SK-N-MC (cell line): ENCODE results near the gene KLHL7.
"Not testable (repeated sequence)": the region's sequence is repeated elsewhere in the genome, so short reads cannot be mapped to it uniquely, and the experiment has no call there.

Source experiments
- DNase-seq: peaks from one replicate; pipeline ENCODE4 v3.0.0-alpha.2; 2011; ENCODE audit warnings: low read depth, low spot score
- H3K27ac ChIP-seq: fragments of 200-600 bp; sonication (generic); 2 replicates; pipeline ENCODE4 v1.5.1; 2016; ENCODE audit warnings: mixed run types
- H3K36me3 ChIP-seq: fragments of 200-600 bp; sonication (generic); 2 replicates; pipeline ENCODE4 v1.6.1; 2017; ENCODE audit warnings: antibody characterized with exemption, low read length, mixed read lengths; ENCODE audit not compliant: insufficient read depth
- H3K4me3 ChIP-seq: fragments of 200-600 bp; sonication (generic); 2 replicates; pipeline ENCODE4 v1.5.1; 2016
- H3K9ac ChIP-seq: fragments of 200-600 bp; sonication (generic); 2 replicates; pipeline ENCODE4 v1.8.0; 2017; ENCODE audit warnings: mixed run types, mixed read lengths; ENCODE audit not compliant: insufficient read length
- H3K9me3 ChIP-seq: fragments of 200-600 bp; sonication (generic); 2 replicates; pipeline ENCODE4 v1.6.1; 2017; ENCODE audit warnings: low read depth, mild to moderate bottlenecking, antibody characterized with exemption, low read length, moderate library complexity, mixed read lengths
- EZH2 ChIP-seq: fragments of 200-600 bp; sonication (generic); IDR thresholded peaks from one replicate; pipeline ENCODE4 v1.6.1; 2017; ENCODE audit warnings: antibody characterized with exemption
- FOXP2 ChIP-seq: optimal IDR thresholded peaks from 2 replicates; pipeline ENCODE3; 2011; ENCODE audit warnings: mild to moderate bottlenecking, moderate library complexity; ENCODE audit not compliant: insufficient read depth; ENCODE audit errors: extremely low read length, control extremely low read depth
- POLR2AphosphoS5 ChIP-seq: IDR thresholded peaks from 2 replicates; pipeline ENCODE4 v1.6.1; 2012; ENCODE audit warnings: mild to moderate bottlenecking, low read depth, low read length, borderline replicate concordance

KLHL7 gene

DNA sequence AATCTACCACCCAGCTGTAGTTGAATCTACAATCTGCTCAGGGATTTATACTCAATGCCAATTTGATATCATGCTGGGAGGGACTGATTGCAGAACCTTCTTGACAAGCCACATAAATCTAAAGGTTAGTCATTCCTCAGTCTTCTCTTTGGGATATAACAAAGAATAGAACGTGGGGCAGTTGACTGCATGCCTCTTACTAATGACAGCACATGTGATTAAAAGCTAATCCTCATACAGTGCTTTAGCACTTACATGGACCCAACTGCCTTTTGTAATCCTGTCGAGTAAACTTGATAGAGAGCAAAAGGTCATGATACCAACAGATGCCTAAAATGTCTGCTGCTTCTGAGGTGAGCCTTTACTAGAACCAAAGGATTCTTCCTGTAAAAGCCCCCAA is 12.3 kb downstream of the KLHL7 start:
- no peaks in the 10 kb centered on the region for H3K36me3 ChIP-seq
- DNase-seq = no peak
- H3K9ac ChIP-seq = no peak overlapping the region
- no peak overlapping the region for H3K4me3 ChIP-seq
- no peak for TF ChIP-seq FOXP2
- no peak for TF ChIP-seq POLR2AphosphoS5
- TF ChIP-seq EZH2 = no peak
- H3K9me3 ChIP-seq = no peaks in the 10 kb centered on the region
- no peak overlapping the region for H3K27ac ChIP-seq

DNA sequence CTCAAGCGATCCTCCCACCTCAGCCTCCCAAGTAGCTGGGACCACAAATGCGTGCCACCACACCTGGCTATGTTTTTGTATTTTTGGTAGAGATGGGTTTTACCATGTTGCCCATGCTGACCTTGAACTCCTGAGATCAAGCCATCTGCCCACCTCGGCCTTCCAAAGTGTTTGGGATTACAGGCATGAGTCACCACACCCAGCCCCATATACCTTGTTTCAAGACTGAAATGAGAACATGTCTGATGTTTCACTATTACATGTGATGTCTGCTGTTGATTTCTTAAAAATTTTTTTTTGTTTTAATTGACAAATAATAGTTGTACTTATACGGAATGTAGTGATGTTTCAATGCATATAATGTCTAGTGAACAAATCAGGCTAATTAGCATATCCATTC is 14.5 kb downstream of the KLHL7 start:
- DNase-seq = no peak
- H3K9me3 ChIP-seq = no peaks in the 10 kb centered on the region

DNA sequence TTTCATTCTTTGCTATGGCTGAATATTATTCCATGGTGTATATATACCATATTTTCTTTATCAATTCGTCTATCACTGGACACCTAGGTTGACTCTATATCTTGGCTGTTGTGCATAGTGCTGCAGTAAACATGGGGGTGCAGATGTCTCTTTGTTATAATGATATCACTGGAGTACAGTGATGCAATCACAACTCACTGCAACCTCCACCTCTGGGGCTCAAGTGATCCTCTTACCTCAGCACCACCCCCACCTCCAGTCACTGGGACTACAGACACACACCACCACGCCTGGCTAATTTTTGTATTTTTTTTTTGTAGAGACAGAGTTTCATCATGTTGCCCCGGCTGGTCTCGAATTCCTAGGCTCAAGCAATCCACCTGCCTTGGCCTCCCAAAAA is 15.6 kb downstream of the KLHL7 start:
- Histone ChIP-seq H3K27ac (no peak overlapping the region), H3K9ac (no peak overlapping the region), H3K36me3 (peaks cover 13% of the 10 kb centered on the region), H3K9me3 (no peaks in the 10 kb centered on the region), H3K4me3 (no peak overlapping the region)
- TF ChIP-seq POLR2AphosphoS5 (no peak), EZH2 (no peak), FOXP2 (no peak)
- DNase-seq = no peak

More for the DNA sequence above, 14.5 kb downstream of the KLHL7 start:
- Histone ChIP-seq H3K4me3 (no peak overlapping the region), H3K9ac (no peak overlapping the region), H3K27ac (no peak overlapping the region), H3K36me3 (peaks cover 5% of the 10 kb centered on the region; the same call in 1 of the 2 replicates)
- TF ChIP-seq FOXP2 = no peak
- no peak for TF ChIP-seq EZH2
- no peak for TF ChIP-seq POLR2AphosphoS5

DNA sequence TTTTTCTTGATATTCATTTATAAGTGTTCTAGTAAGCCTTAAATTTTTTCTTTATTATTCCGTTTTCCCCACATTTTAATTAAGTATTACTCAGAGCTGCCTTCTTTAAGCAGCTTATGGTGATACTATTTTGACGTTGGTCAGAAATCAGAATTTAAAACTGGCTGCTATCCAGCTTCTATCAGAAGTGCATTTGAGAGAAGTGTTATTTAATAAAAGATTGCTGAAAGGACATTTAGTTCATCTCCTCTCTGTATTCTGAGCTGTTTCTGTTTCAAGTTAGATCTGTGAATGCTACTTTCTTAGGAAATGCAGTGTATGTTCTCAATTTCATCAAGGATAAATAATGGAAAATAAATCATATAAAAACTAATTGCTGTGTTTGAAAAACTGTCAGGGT is 17.4 kb downstream of the KLHL7 start:
- Histone ChIP-seq H3K9me3 (no peaks in the 10 kb centered on the region), H3K4me3 (no peak overlapping the region), H3K36me3 (peaks cover 27% of the 10 kb centered on the region), H3K9ac (no peak overlapping the region), H3K27ac (no peak overlapping the region)
- no peak for DNase-seq
- TF ChIP-seq POLR2AphosphoS5 = no peak

DNA sequence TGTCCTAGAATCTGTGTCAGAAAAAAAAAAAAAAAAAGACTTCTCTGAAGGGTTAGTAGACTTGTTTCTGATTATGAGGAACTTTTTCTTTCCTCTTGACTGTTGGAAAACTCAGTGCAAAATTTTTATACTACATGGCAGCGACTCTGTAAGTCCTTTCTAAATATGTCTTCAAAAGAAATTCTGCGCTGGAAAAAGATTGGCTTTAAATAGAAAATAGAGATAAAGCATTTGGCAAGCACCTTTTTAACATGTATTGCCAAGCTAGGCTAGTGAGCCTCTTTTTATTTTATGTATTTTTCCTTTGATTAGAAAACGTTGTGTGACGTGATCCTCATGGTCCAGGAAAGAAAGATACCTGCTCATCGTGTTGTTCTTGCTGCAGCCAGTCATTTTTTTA is 17.9 kb downstream of the KLHL7 start:
- H3K9me3 ChIP-seq = no peaks in the 10 kb centered on the region
- DNase-seq = no peak
- TF ChIP-seq FOXP2 = no peak
- TF ChIP-seq POLR2AphosphoS5 = no peak
- TF ChIP-seq EZH2 = no peak
- no peak overlapping the region for H3K4me3 ChIP-seq
- peaks cover 32% of the 10 kb centered on the region for H3K36me3 ChIP-seq
- no peak overlapping the region for H3K27ac ChIP-seq
- H3K9ac ChIP-seq = no peak overlapping the region

DNA sequence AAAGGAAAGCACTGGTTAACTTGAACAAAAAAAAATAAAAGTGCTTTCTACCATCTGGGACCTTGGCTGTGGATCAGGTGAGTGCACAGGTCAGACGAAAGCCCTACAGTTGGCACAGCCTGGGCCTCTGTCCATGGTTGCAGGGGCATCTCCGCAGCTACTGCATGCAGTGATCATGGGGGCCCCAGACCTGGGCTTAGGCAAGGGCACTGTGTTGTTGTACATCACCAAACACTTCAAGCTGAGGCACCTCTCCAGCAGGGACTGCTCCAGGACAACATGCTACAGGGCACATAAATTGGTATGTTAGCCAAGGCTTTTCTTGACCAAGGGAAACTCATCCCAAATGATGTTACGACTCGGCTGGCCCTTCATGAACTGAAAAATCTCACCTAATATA is 23.5 kb downstream of the KLHL7 start:
- Histone ChIP-seq H3K36me3 (peaks cover 39% of the 10 kb centered on the region), H3K27ac (no peak overlapping the region), H3K9me3 (no peaks in the 10 kb centered on the region), H3K4me3 (no peak overlapping the region), H3K9ac (no peak overlapping the region)
- DNase-seq = no peak
- TF ChIP-seq POLR2AphosphoS5 = no peak
- TF ChIP-seq FOXP2 = no peak
- no peak for TF ChIP-seq EZH2

DNA sequence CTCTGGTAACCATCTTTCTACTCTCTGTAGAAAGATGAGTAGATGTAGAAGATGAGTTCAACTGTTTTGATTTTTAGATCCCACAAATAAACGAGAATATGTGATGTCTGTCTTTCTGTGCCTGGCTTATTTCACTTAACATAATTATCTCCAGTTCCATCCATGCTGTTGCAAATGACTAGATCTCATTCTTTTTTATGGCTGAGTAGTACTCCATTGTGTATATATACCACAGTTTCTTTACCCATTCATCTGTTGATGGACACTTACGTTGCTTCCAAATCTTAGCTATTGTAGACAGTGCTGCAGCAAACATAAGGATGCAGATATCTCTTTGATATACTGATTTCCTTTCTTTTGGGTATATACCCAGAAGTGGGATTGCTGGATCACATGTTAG is 26.2 kb downstream of the KLHL7 start:
- not testable (repeated sequence) for DNase-seq, H3K9me3 ChIP-seq, H3K9ac ChIP-seq, H3K27ac ChIP-seq, H3K4me3 ChIP-seq
- H3K36me3 ChIP-seq = peaks cover 21% of the 10 kb centered on the region; the same call in 1 of the 2 replicates

DNA sequence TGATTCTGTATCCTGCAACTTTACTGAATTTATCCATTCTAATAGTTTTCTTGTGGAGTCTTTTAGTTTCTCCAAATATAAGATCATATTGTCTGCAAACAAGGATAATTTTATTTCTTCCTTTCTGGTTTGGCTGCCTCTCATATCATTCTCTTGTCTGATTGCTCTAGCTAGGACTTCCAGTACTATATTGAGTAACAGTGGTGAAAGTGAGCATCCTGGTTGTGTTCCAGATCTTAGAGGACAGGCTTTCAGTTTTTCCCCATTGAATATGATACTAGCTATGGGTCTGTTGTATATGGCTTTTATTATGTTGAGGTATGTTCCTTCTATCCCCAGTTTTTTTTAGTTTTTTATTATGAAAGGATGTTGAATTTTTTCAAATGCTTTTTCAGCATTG is 28.2 kb downstream of the KLHL7 start:
- no peaks in the 10 kb centered on the region for H3K9me3 ChIP-seq
- TF ChIP-seq POLR2AphosphoS5 = no peak
- no peak for TF ChIP-seq EZH2
- TF ChIP-seq FOXP2 = no peak
- peaks cover 4% of the 10 kb centered on the region; the same call in 1 of the 2 replicates for H3K36me3 ChIP-seq
- no peak overlapping the region for H3K9ac ChIP-seq
- H3K27ac ChIP-seq = no peak overlapping the region
- no peak for DNase-seq
- H3K4me3 ChIP-seq = no peak overlapping the region

DNA sequence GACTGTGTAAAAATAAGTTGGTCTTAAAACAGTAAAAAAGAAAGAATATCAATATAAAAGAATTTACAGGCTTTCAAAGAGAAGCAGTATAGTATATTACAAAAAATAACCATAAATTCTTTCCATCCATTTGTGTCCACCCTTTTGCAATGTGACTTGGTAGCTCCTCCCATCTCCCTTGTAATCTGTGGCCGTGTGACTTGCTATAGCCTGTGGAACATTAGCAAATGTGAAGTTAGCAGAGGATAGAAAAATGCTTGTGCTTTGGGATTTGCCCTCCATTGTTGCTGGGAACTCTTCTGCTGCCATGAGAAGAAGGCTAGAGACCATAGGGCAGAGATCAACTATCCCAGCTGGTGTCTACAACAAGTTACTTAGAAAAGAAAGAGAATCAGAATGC is 30.2 kb downstream of the KLHL7 start:
- DNase-seq = no peak
- Histone ChIP-seq H3K27ac (no peak overlapping the region), H3K9me3 (no peaks in the 10 kb centered on the region), H3K4me3 (no peak overlapping the region), H3K9ac (no peak overlapping the region), H3K36me3 (no peaks in the 10 kb centered on the region)
- TF ChIP-seq FOXP2 = no peak
- TF ChIP-seq EZH2 = no peak
- TF ChIP-seq POLR2AphosphoS5 = no peak
